ENCODE measurements around the gene SP7.
A peak's percentile ranks its signal among the peaks of the same experiment; 100 is the strongest.
"Not testable (repeated sequence)": the region's sequence is repeated elsewhere in the genome, so short reads cannot be mapped to it uniquely, and the experiment has no call there.

Gene SP7

DNA sequence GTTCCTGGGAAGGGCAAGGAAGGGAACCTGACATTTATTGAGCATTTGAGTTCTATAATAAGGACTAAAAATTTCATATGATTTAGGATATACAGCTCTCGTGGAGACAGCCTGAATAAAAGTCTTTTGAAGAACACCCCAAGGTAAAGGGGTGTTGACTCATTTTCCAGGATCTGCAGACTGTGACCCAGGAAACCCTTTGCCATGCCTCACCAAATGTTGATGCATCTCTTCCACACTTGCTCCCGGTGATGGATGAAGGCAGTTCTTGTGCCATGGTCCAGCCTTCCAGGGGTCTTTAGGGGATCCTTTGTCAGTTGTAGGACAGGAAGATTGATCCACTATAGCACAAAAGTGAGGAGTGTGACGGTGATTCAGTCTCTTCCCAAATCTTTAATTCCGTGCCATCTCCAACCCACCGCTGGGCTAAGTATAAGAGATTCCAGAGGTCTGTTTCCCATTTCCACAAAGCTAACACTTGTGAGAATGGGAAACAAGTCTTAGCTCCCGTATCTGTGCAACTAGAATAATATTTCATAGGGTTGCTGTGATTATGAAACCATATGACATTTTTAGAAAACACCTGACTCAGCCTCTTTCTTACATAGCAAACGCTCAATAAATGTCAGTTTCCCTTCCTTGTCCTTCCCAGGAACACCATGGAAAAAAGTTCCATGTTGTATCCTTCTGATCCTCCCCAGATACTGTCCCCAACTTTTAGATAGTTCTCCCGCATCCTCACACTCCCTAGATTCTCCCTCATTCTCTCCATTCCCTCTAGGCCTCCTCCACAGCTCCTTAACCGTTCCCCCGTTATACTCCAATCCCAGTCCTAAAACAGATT lies 15.6 kb downstream of the SP7 start:
- DNase-seq (ENCODE audit: low spot score), result no peak

DNA sequence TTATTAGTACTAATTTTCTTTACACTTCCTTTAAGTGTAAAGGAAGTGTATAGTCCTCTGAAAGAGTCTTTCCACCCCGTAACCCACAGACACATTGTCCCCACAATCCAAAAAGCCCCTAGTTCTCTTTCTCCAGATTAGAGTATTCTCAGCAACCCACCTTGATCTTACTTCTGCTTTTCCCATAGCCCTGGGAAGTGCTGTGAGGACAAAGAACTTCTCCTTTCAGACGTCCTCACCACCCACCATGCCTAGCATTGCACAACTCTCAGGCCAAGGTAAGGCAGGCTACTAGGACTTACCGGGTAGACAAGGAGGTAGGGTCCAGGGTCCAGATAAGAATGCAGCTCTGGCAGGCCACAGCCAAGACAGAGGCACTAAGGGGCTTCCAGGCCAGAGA lies 22.2 kb downstream of the SP7 start:
- DNase-seq (ENCODE audit: low spot score), result no peak

DNA sequence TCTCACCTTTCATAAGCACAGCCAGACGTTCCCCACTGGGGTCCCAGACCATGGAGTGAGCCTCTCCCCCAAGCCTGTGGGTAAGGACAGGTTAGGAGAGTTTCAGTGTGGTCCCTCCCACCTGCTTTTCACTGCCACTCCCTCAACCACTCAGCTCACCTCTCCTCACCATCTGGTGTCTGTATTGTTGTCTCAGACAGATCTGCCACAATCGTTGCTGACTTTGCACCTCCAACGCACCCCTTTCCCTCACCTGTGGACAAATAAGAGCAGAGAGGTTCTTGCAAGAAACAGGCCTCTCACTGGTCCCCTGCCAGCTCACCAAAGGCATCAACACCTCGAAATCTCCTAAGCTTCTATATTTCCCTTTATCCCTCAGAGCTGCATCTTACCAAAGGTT lies 27.9 kb downstream of the SP7 start:
- no peak for DNase-seq (ENCODE audit: low spot score)

DNA sequence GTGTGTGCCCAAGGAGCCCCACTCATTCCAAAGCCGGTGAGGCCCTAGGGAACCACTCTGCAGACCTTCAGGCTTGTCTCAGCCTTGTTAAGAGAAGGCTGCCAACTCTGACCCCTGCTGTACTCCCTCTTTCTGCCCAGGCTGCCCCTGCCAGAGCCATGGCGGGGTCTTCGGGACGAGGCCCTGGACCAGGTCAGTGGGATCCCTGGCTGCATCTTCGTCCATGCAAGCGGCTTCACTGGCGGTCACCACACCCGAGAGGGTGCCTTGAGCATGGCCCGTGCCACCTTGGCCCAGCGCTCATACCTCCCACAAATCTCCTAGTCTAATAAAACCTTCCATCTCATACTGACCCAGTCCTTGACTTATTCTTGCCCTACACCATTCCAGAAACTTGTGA lies 29.3 kb downstream of the SP7 start:
- no peak for DNase-seq (ENCODE audit: low spot score)

DNA sequence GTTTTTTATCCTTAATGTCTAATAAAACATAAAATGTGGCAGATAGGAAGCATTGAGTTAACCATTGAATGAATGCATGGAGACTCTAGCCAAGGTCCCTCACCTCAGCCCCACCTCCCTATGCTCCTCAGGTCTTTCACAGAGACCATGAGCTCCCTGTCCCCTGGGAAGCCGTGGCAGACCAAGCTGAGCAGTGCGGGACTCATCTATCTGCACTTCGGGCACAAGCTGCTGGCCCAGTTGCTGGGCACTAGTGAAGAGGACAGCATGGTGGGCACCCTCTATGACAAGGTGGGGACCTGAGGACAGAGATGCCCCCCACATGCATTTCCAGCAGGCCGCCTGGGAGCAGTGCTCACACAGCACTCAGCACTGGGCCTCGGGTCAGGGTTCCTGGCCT lies 33.3 kb downstream of the SP7 start:
- DNase-seq (ENCODE audit: low spot score), result no peak

DNA sequence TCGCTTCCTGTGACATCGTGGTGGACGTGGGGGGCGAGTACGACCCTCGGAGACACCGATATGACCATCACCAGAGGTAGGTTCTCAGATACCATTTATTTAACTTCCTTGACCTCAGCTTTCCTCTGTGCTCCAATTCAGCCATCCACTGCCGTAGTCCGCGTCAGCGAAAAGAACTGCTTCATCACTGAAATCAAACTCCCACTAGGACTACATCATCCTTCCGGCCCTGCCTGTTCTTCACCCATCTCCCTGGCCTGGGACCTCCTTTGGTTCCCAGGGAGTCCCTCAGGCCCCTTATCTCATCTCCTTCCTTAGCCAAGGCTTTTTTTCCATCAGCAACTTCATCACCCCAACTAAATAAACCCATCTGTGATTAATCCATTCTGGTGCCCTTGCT lies 36.0 kb downstream of the SP7 start:
- no peak for DNase-seq (ENCODE audit: low spot score)

DNA sequence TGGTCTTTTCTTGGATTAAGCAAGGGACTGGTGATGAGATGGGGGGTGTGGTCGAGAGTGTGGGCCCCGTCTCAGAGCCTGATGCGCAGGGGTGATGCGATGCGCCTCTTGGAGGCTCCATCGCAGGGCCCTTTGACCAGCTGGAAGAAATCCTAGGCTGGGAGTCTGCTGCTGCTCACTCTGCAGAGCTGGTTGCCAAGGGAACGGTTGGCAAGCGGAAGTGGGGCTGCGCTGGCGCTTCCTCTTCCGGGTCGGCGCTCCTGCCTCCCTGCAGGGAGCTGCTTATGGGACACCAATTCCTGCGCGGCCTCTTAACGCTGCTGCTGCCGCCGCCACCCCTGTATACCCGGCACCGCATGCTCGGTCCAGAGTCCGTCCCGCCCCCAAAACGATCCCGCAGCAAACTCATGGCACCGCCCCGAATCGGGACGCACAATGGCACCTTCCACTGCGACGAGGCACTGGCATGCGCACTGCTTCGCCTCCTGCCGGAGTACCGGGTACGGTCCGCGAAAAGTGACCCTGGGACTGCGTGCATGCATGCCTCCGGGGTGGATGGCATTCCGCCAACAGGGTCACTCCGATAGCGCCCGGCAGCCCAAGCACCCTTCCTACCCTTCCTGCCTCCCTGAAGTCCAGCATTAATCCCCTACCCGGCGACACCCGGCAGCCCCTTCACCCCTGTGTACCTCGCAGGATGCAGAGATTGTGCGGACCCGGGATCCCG lies 36.5 kb downstream of the SP7 start, which contains the start of gene MYG1:
Gene MYG1, plus strand, starts transcription at position 242 of the 727 bp plus-strand sequence. Its CDS starts 43 bp downstream, at position 285.
- DNase-seq (ENCODE audit: low spot score), result peak; percentile 88

DNA sequence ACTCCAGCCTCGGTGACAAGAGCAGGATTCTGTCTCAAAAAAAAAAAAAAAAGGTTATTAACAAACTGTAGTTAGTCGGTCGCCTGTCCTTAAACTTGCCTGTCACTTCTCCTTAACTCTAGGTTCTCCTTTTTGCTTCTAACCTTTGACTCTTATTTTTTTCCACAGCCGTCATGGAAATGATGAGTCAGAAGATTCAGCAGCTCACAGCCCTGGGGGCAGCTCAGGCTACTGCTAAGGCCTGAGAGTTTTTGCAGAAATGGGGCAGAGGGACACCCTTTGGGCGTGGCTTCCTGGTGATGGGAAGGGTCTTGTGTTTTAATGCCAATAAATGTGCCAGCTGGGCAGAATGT lies 37.1 kb downstream of the SP7 start:
- DNase-seq (ENCODE audit: low spot score), result peak; percentile 24

DNA sequence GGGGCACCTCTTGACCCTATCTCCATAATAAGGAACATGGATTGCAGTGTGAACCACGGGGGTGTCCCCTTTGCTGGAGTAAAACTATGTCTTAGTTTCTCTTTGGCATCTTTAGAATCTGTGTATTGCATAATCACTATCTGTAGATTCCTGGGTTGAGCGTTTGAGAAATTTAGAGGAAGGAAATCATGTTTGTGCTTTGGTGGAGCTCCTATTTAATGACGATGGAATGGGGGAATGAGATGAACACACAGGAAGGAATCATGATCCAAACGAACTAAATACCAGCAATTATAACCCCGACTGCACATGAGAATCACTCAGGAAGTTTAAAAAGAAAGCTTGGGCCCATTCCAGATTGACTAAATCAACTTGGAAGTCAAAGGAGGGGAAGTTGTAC lies 38.0 kb downstream of the SP7 start:
- no peak for DNase-seq (ENCODE audit: low spot score)

DNA sequence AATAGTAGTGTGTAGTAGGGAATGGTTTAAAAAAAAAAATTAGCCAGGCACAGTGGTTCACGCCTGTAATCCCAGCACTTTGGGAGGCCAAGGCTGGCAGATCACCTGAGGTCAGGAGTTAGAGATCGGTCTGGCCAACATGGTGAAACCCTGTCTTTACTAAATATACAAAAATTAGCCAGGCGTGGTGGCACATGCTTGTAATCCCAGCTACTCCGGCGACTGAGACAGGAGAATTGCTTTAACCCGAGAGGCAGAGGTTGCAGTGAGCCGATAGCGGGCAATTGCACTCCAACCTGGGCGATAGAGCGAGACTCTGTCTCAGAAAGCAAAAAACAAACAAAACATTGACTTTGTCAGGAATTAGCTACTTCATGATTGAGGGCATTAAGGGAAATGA lies 39.0 kb downstream of the SP7 start:
- DNase-seq (ENCODE audit: low spot score), result not testable (repeated sequence)

DNA sequence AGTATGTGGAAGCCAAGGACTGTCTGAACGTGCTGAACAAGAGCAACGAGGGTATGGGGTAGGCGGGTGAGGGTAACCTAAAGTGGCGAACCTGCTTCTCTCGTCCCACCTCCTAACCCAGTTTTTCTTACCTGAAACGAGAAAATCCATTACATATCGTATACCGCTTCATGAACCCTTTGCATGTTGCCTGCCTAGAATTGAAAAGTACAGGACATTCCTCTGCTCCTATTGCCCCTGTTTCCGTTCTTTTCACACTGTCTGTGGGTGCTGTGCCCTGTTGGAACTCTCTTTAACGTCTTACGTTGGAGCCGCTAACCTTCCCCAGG lies 40.3 kb downstream of the SP7 start:
- no peak for DNase-seq (ENCODE audit: low spot score)

DNA sequence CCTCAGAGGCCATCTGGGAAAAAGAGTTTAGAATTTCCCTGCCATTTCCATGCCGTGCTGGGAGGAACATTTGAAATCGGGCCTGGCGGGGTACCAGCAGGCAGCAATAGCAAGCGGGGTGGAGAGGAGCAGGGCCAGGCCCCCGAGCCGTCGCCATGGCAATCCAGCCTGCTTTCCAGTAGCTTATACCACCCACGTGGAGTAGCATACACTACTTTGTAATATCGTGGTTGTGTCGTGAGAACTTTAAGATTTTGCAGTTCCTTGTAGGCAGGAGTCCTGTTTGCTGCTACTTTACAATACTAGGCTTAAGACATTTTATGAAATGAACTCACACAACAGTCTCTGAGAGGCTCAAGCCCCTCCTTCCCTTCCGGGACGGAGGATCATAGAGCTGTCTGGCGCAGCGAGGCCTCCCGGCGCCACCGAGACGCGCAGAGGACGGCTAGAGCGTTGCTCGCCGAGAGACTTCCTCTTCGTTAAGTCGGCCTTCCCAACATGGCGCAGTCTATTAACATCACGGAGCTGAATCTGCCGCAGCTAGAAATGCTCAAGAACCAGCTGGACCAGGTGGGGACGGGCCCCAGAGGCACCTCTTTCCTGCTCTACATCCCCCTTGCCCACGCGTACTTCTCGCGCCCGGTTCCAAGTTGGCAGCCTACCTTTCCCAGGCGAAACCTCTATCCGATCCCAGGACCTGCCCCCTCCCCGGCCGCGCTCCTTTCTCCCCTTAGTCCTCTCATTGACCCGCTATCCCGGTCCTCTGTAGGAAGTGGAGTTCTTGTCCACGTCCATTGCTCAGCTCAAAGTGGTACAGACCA lies 40.9 kb downstream of the SP7 start, which contains the start of gene PFDN5:
Gene PFDN5, plus strand, starts transcription at position 473 of the 821 bp plus-strand sequence. Its CDS starts 26 bp downstream, at position 499.
- peak; percentile 84 for DNase-seq (ENCODE audit: low spot score)

DNA sequence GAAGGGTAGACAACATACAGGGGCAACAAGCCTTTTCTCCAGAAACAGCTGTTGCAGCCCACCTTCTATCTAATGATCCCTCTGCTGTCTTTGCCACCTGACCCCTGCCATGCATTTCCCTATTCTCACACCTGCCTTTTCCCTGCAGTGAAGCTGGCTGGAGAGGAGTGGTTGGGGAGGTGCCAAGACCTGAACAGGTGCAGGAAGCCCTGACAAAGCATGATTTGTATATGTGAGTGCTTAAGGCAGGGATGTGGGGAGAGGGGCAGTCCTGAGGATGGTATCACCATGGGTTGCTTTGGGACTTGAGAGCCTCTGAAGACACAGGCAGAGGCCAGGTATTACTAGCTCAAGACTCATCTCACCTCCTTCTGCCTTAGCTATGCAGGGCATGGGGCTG lies 43.7 kb downstream of the SP7 start:
- DNase-seq (ENCODE audit: low spot score), result no peak

DNA sequence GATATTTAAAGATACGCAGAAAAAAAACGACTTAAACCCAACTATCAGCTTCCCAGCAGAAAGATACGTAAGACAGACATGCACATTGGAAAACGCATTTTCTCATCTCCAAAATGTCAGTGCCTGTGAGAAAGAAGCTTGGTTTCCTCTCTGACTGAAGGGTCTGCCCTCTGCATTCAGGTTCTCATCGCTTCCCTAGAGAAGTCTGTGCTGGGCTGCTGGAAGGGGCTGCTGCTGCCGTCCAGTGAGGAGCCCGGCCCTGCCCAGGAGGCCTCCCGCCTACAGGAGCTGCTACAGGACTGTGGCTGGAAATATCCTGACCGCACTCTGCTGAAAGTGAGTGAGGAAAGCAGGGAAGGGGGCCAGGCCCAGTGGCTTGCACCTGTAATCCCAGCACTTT lies 45.5 kb downstream of the SP7 start:
- DNase-seq (ENCODE audit: low spot score), result no peak

DNA sequence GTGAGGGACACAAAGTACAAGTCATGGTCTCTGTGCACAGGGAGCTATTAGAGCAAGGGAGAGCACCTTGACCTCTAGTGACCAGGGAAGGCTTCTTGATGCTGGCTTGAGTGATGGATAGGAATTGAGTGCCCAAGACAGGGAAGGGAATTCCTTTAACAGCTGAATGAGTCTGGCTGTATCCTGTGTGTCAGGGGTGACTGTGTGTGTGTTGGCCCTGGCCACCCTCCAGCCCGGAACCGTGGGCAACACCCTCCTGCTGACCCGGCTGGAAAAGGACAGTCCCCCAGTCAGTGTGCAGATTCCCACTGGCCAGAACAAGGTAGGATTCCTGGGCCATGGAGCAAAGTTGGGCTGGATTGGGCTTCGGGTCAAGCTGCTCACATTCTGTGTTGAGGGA lies 46.3 kb downstream of the SP7 start:
- DNase-seq (ENCODE audit: low spot score), result no peak

DNA sequence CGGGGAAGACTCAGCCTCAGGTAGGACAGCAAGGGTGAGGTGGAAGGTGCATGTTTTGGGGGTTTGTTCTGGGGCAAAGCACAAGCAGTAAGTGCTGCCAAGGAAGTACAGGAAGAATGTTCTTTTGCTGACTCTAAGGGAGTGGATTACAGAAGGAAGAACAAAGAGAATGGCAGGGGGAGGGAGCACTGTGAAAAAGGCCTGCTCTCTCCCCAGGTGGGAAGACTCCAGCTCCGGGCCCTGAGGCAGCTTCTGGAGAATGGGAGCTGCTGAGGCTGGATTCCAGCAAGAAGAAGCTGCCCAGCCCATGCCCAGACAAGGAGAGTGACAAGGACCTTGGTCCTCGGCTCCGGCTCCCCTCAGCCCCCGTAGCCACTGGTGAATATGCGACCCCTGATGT lies 47.8 kb downstream of the SP7 start:
- no peak for DNase-seq (ENCODE audit: low spot score)

DNA sequence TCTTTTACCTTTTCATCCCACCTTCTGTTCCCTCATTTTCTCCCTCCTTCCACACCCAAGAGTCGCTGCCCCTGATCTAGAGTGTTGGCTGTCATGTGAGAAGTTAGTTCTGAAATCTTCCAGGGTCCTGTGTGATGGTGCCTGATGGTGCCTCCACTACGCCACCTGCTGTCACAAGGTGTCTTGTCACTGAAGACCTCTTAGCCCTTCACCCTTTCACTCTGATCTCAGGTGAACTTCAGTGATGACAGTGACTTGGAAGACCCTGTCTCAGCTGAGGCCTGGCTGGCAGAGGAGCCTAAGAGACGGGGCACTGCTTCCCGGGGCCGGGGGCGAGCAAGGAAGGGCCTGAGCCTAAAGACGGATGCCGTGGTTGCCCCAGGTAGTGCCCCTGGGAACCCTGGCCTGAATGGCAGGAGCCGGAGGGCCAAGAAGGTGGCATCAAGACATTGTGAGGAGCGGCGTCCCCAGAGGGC lies 48.4 kb downstream of the SP7 start:
- peak; percentile 48 for DNase-seq (ENCODE audit: low spot score)

DNA sequence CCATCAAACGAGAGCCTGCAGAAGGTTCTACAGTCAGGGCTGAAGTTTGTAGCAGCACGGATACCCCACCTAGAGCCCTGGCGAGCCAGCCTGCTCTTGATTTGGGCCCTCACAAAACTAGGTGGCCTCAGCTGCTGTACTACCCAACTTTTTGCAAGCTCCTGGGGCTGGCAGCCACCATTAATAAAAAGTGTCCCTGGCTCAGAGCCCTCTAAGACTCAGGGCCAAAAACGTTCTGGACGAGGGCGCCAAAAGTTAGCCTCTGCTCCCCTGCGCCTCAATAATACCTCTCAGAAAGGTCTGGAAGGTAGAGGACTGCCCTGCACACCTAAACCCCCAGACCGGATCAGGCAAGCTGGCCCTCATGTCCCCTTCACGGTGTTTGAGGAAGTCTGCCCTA lies 49.7 kb downstream of the SP7 start:
- DNase-seq (ENCODE audit: low spot score), result no peak

DNA sequence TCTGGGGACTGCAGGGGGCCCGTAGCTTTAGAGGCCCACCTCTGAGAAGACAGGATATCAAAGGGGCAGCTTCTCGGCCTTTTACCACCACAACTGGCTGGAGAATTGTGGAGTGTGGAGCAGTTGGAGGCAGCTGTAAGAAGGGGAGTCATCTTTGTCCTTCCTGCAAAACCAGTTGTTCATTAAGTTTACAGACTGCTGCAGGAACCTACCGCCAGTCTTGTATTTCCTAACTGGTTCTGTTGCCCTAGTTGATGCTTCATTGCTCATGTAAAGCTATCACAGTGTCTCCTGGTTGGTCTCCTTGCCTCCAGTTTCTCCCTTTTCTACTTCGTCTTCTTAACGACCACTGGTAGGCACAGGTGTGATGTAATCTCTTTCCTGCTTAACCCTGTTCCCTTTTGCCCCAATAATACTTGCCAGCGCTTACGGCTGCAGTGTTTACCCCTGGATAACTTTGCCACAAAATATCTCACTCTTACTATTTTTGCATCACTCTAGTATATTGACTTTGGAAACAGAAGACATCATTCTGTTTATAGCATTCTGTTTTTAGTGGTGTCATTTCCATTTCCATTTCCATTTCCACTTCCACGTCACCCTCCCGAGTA lies 56.2 kb downstream of the SP7 start:
- DNase-seq (ENCODE audit: low spot score), result no peak

DNA sequence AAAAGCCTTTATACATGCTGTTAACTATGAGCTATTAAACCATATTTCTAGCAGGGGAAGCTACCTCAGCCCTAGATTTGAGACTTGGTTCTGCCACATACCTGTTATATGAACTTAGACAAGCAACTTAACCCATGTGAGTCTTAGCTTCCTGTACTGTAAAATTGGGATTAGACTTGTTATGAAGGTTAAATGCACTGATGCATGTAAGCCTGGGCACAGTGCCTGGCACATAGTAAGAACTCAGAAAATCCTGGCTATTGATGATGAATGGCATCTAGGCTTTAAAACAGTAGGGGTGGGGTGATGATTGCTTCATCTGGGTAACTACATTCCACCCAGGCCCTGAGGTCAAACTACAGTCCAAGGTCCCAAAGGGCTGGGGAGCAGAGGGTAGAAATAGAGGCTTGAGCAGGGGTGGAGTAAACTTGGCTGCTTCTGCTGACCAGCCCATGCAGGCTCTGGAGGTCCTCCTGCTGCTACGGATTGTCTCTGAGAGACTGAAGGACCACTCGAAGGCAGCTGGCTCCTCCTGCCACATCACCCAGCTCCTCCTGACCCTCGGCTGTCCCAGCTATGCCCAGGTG lies 56.8 kb downstream of the SP7 start:
- no peak for DNase-seq (ENCODE audit: low spot score)

DNA sequence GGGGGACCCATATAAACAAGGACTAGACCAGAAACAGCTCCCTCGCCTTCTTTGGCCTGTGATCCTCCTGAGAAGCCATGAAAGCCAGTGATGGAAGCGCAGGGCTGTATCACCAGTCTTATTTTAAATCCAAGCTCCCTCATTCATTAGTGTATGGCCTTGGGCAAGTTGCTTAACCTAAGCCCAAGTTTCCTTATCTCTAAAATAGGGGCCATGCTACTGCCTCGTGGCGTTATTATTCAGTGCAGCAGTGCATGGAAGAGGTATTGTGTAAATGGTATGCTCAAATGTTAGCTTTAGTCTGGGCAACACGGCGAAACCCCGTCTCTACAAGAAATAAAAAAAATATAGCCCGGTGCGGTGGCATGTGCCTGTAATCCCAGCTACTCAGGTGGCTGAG lies 58.2 kb downstream of the SP7 start:
- DNase-seq (ENCODE audit: low spot score), result no peak

Data from globus pallidus (tissue), 1 donor.